GM20000 (cell line): ENCODE measurements around the gene TTC33.

Experiments
- DNase-seq: peaks from one replicate; pipeline ENCODE4 v3.0.0; 2012; ENCODE audit warnings: low spot score
- TF ChIP-seq, protein P1 (sequence below): IDR thresholded peaks from 2 replicates; pipeline ENCODE4 v1.5.1; 2012; ENCODE audit warnings: mild to moderate bottlenecking, control low read depth; ENCODE audit errors: extremely low read depth, missing control alignments

Gene TTC33

DNA sequence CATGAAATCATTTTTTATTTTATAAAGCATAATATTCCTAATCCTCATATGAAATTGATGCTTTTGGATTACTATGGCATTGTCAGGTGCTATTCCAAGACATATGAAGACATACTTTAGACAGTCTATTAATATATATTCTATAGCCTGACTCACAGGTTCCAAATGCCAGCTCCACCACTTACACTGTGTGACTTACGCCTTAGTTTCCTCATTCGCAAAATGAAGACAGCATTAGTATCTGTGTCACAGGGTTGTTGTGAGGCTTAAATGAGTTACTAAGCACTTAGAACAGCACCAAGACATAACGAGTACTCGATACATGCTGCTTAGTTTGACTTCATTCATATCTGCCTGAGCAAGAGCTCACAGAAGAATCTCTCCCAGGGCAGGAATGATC lies 208.2 kb downstream of the TTC33 start:
- TF ChIP-seq, protein P1, sequence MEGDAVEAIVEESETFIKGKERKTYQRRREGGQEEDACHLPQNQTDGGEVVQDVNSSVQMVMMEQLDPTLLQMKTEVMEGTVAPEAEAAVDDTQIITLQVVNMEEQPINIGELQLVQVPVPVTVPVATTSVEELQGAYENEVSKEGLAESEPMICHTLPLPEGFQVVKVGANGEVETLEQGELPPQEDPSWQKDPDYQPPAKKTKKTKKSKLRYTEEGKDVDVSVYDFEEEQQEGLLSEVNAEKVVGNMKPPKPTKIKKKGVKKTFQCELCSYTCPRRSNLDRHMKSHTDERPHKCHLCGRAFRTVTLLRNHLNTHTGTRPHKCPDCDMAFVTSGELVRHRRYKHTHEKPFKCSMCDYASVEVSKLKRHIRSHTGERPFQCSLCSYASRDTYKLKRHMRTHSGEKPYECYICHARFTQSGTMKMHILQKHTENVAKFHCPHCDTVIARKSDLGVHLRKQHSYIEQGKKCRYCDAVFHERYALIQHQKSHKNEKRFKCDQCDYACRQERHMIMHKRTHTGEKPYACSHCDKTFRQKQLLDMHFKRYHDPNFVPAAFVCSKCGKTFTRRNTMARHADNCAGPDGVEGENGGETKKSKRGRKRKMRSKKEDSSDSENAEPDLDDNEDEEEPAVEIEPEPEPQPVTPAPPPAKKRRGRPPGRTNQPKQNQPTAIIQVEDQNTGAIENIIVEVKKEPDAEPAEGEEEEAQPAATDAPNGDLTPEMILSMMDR: no peak
- DNase-seq: no peak

GRCh38 chr5:40540301-40540700 lies 215.5 kb downstream of the TTC33 start:
- TF ChIP-seq, protein P1: no peak
- DNase-seq: no peak

DNA sequence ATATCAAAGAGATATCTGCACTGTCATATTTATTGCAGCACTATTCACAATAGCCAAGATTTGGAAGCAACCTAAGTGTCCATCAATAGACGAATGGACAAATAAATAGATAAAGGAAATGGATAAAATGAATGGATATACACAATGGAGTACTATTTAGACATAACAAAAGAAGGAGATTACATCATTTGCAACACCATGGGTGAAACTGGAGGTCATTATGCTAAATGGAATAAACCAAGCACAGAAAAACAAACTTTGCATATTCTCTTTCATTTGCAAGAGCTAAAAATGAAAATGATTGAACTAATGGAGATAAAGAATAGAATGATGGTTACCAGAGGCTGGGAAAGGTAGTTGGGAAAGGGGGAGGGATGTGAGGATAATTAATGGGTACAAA lies 231.1 kb downstream of the TTC33 start:
- DNase-seq: no peak
- TF ChIP-seq, protein P1: no peak

- TF ChIP-seq, protein P1: no peak
- no peak for DNase-seq
Observed at GRCh38 chr5:40521925-40522324, 233.8 kb downstream of the TTC33 start.

DNA sequence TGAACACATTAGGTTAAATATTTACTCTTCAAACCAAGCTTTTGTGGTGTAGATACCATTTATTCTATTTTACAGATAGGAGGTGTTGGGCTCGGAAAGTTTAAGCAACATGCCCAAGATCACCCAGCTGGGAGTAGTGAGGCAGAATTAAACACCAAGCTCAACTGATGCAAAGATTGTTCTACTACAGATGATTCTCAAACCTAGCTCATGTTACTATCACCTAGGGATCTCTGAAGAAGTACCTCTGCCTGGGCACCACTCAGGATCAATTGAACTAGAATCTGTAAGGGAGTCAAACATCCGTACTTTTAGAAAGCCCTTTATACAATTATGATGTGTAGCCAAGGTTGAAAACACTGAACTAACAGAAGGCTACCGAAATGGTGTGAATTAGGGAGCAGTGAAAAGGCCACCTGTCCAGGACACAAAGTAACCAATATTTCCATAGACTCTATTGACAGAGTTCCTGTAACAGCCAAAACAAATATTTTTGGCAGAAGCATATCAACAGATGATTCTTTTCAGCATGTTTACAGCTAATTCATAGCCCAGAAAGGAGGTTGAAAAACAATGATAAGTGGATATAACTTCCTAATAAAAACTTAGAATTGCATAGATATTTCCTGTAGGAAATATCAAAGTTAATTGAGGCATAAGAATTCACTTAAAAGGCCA lies 234.5 kb downstream of the TTC33 start:
- TF ChIP-seq, protein P1: no peak
- no peak for DNase-seq

GRCh38 chr5:40518485-40518917 lies 237.3 kb downstream of the TTC33 start:
- no peak for DNase-seq
- TF ChIP-seq, protein P1: no peak

- DNase-seq: no peak
- TF ChIP-seq, protein P1: no peak
Observed at GRCh38 chr5:40515476-40515875, 240.3 kb downstream of the TTC33 start.
